DND-41 (cell line): ENCODE data around the gene HCN4.

ENCODE experiments used
- ATAC-seq: fragments of 200-7000 bp; cut with Tn5 transposase; 3 replicates; pipeline ENCODE4 v1.9.1; 2021; ENCODE audit warnings: low read depth; ENCODE audit not compliant: insufficient read depth
- DNase-seq: peaks from one replicate; pipeline ENCODE4 v3.0.0-alpha.2; 2020
- H2AFZ ChIP-seq: 2 replicates; pipeline ENCODE4 v1.6.0; 2012; ENCODE audit warnings: low read depth, low read length
- H3K27ac ChIP-seq: 2 replicates; pipeline ENCODE4 v1.5.1; 2012; ENCODE audit warnings: low read length, inconsistent platforms
- H3K27me3 ChIP-seq: fragments of 200-600 bp; sonication (generic); 2 replicates; pipeline ENCODE4 v1.6.0; 2012; ENCODE audit warnings: low read length, mild to moderate bottlenecking, inconsistent platforms; ENCODE audit not compliant: insufficient read depth, poor library complexity
- H3K36me3 ChIP-seq: 2 replicates; pipeline ENCODE4 v1.5.1; 2012; ENCODE audit warnings: low read length, inconsistent platforms; ENCODE audit not compliant: insufficient read depth
- H3K4me1 ChIP-seq: 2 replicates; pipeline ENCODE4 v1.5.1; 2012; ENCODE audit warnings: mild to moderate bottlenecking, low read length; ENCODE audit not compliant: insufficient read depth
- H3K4me2 ChIP-seq: 2 replicates; pipeline ENCODE4 v1.6.0; 2012; ENCODE audit warnings: mild to moderate bottlenecking, moderate library complexity, low read length, inconsistent platforms; ENCODE audit not compliant: insufficient read depth
- H3K4me3 ChIP-seq, 2 experiments: fragments of 200-600 bp in 1 of 2; shearing (Covaris generic) in 1 of 2; 2 replicates each; pipeline ENCODE4 v1.5.1; 2012 to 2016; ENCODE audit warnings: inconsistent platforms in 2 of 2, low read length in 2 of 2, mild to moderate bottlenecking in 2 of 2, low read depth in 1 of 2, moderate library complexity in 1 of 2
- H3K79me2 ChIP-seq: 2 replicates; pipeline ENCODE4 v1.6.0; 2012; ENCODE audit warnings: low read length, inconsistent platforms; ENCODE audit not compliant: insufficient read depth
- H3K9ac ChIP-seq: 2 replicates; pipeline ENCODE4 v1.6.0; 2012; ENCODE audit warnings: low read depth, mild to moderate bottlenecking, inconsistent platforms, low read length, moderate library complexity
- H3K9me3 ChIP-seq: 2 replicates; pipeline ENCODE4 v1.5.1; 2012; ENCODE audit warnings: low read length, moderate library complexity, mild to moderate bottlenecking, inconsistent platforms; ENCODE audit not compliant: insufficient read depth, severe bottlenecking
- H4K20me1 ChIP-seq: 2 replicates; pipeline ENCODE4 v1.6.0; 2012; ENCODE audit warnings: low read length; ENCODE audit not compliant: insufficient read depth
- CTCF ChIP-seq: IDR thresholded peaks from 2 replicates; pipeline ENCODE4 v1.5.1; 2012; ENCODE audit warnings: borderline replicate concordance, low read length, moderate library complexity, mild to moderate bottlenecking; ENCODE audit not compliant: poor library complexity, severe bottlenecking; ENCODE audit errors: extremely low read depth
- EZH2 ChIP-seq: IDR thresholded peaks from 3 replicates; pipeline ENCODE4 v1.6.1; 2012; ENCODE audit warnings: borderline replicate concordance, low read depth, mild to moderate bottlenecking, moderate library complexity, low read length, inconsistent platforms; ENCODE audit not compliant: severe bottlenecking

Gene HCN4

GRCh38 chr15:73318463-73319351, 50.1 kb downstream of the HCN4 start:
- Histone ChIP-seq H3K36me3 (no peaks in the 10 kb centered on the region), H3K4me3 (no peak overlapping the region), H3K9ac (no peak overlapping the region), H3K27ac (no peak overlapping the region), H3K79me2 (no peaks in the 10 kb centered on the region), H3K4me1 (no peaks in the 10 kb centered on the region), H3K4me2 (no peak overlapping the region), H3K27me3 (no peaks in the 10 kb centered on the region), H4K20me1 (no peaks in the 10 kb centered on the region), H2AFZ (no peak overlapping the region), H3K9me3 (no peaks in the 10 kb centered on the region)
- no peak for ATAC-seq
- TF ChIP-seq EZH2 (no peak), CTCF (no peak)
- no peak for DNase-seq

GRCh38 chr15:73317651-73318462, 50.9 kb downstream of the HCN4 start:
- no peak overlapping the region for H3K27ac ChIP-seq
- no peaks in the 10 kb centered on the region for H3K9me3 ChIP-seq
- TF ChIP-seq CTCF (no peak), EZH2 (no peak)
- no peaks in the 10 kb centered on the region for H3K4me1 ChIP-seq
- no peaks in the 10 kb centered on the region for H3K79me2 ChIP-seq
- H3K4me2 ChIP-seq, result no peak overlapping the region
- H4K20me1 ChIP-seq, result no peaks in the 10 kb centered on the region
- no peak overlapping the region for H2AFZ ChIP-seq
- no peak overlapping the region for H3K4me3 ChIP-seq
- no peak overlapping the region for H3K9ac ChIP-seq
- no peaks in the 10 kb centered on the region for H3K36me3 ChIP-seq
- ATAC-seq (no peak), DNase-seq (no peak)
- H3K27me3 ChIP-seq, result no peaks in the 10 kb centered on the region

- no peaks in the 10 kb centered on the region for H3K36me3 ChIP-seq
- ATAC-seq (no peak), DNase-seq (no peak)
- no peaks in the 10 kb centered on the region for H4K20me1 ChIP-seq
- no peaks in the 10 kb centered on the region for H3K79me2 ChIP-seq
- H3K9me3 ChIP-seq, result no peaks in the 10 kb centered on the region
- no peak overlapping the region for H2AFZ ChIP-seq
- H3K4me3 ChIP-seq, result no peak overlapping the region
- no peak for TF ChIP-seq EZH2
- TF ChIP-seq CTCF, result no peak
- H3K4me1 ChIP-seq, result no peaks in the 10 kb centered on the region
- H3K27ac ChIP-seq, result no peak overlapping the region
- no peak overlapping the region for H3K9ac ChIP-seq
- no peaks in the 10 kb centered on the region for H3K27me3 ChIP-seq
- no peak overlapping the region for H3K4me2 ChIP-seq
Measured at GRCh38 chr15:73313861-73314260, 54.9 kb downstream of the HCN4 start.
